ENCODE measurements around the gene OR52E5.

OR52E5 gene

GRCh38 chr11:5880329-5880728, 12.7 kb upstream of the OR52E5 start, which contains the start of gene OR52E4:
Gene OR52E4 (plus strand): TSS chr11:5880629. CDS start chr11:5884293, 3,664 bp downstream.
- H3K36me3 ChIP-seq (ENCODE audit: insufficient read depth, insufficient read length, low read length): no peaks in the 10 kb centered on the region
- DNase-seq (ENCODE audit: low read depth, low spot score): no peak
- H3K9me3 ChIP-seq (ENCODE audit: insufficient read depth, low read length): no peaks in the 10 kb centered on the region
- H3K4me1 ChIP-seq (ENCODE audit: insufficient read depth, insufficient read length): no peaks in the 10 kb centered on the region
- no peak within 1 kb of the TSS for H3K4me3 ChIP-seq (ENCODE audit: insufficient read length, low read depth)
- no peak for TF ChIP-seq ZNF274 (IDR thresholded peaks at IDR 0.05; ENCODE audit: low read depth, low read length)
- no peak for TF ChIP-seq SUZ12 (IDR thresholded peaks at IDR 0.05; ENCODE audit: extremely low read depth, insufficient read depth, insufficient read length)
- TF ChIP-seq YY1 (IDR thresholded peaks at IDR 0.05; ENCODE audit: insufficient read depth, insufficient read length): no peak
- H3K9ac ChIP-seq (ENCODE audit: insufficient read length, low read depth): no peak within 1 kb of the TSS
- H3K27me3 ChIP-seq (ENCODE audit: insufficient read depth, insufficient read length): no peaks in the 10 kb centered on the region

GRCh38 chr11:5881756-5882155, 11.3 kb upstream of the OR52E5 start:
- no peak for DNase-seq (ENCODE audit: low read depth, low spot score)
- H3K4me1 ChIP-seq (ENCODE audit: insufficient read depth, insufficient read length): no peaks in the 10 kb centered on the region

GRCh38 chr11:5887172-5887571, 5.8 kb upstream of the OR52E5 start:
- H3K27me3 ChIP-seq (ENCODE audit: insufficient read depth, insufficient read length): no peaks in the 10 kb centered on the region
- TF ChIP-seq YY1 (IDR thresholded peaks at IDR 0.05; ENCODE audit: insufficient read depth, insufficient read length): no peak
- no peak for TF ChIP-seq ZNF274 (IDR thresholded peaks at IDR 0.05; ENCODE audit: low read depth, low read length)
- TF ChIP-seq SUZ12 (IDR thresholded peaks at IDR 0.05; ENCODE audit: extremely low read depth, insufficient read depth, insufficient read length): no peak

More at GRCh38 chr11:5881756-5882155, 11.3 kb upstream of the OR52E5 start:
- Histone ChIP-seq H3K27me3 (ENCODE audit: insufficient read depth, insufficient read length) (no peaks in the 10 kb centered on the region), H3K4me3 (ENCODE audit: insufficient read length, low read depth) (no peak overlapping the region), H3K9me3 (ENCODE audit: insufficient read depth, low read length) (no peaks in the 10 kb centered on the region), H3K36me3 (ENCODE audit: insufficient read depth, insufficient read length, low read length) (no peaks in the 10 kb centered on the region), H3K9ac (ENCODE audit: insufficient read length, low read depth) (no peak overlapping the region)
- TF ChIP-seq ZNF274 (IDR thresholded peaks at IDR 0.05; ENCODE audit: low read depth, low read length) (no peak), YY1 (IDR thresholded peaks at IDR 0.05; ENCODE audit: insufficient read depth, insufficient read length) (no peak), SUZ12 (IDR thresholded peaks at IDR 0.05; ENCODE audit: extremely low read depth, insufficient read depth, insufficient read length) (no peak)

GRCh38 chr11:5887661-5888060, 5.3 kb upstream of the OR52E5 start:
- no peak for DNase-seq (ENCODE audit: low read depth, low spot score)
- H3K9me3 ChIP-seq (ENCODE audit: insufficient read depth, low read length): no peaks in the 10 kb centered on the region
- no peaks in the 10 kb centered on the region for H3K27me3 ChIP-seq (ENCODE audit: insufficient read depth, insufficient read length)
- no peak overlapping the region for H3K9ac ChIP-seq (ENCODE audit: insufficient read length, low read depth)
- H3K4me1 ChIP-seq (ENCODE audit: insufficient read depth, insufficient read length): no peaks in the 10 kb centered on the region
- H3K4me3 ChIP-seq (ENCODE audit: insufficient read length, low read depth): no peak overlapping the region
- no peaks in the 10 kb centered on the region for H3K36me3 ChIP-seq (ENCODE audit: insufficient read depth, insufficient read length, low read length)
- TF ChIP-seq SUZ12 (IDR thresholded peaks at IDR 0.05; ENCODE audit: extremely low read depth, insufficient read depth, insufficient read length) (no peak), ZNF274 (IDR thresholded peaks at IDR 0.05; ENCODE audit: low read depth, low read length) (no peak), YY1 (IDR thresholded peaks at IDR 0.05; ENCODE audit: insufficient read depth, insufficient read length) (no peak)

More at GRCh38 chr11:5887172-5887571, 5.8 kb upstream of the OR52E5 start:
- H3K4me3 ChIP-seq (ENCODE audit: insufficient read length, low read depth): no peak overlapping the region
- H3K4me1 ChIP-seq (ENCODE audit: insufficient read depth, insufficient read length): no peaks in the 10 kb centered on the region
- DNase-seq (ENCODE audit: low read depth, low spot score): no peak
- no peaks in the 10 kb centered on the region for H3K9me3 ChIP-seq (ENCODE audit: insufficient read depth, low read length)
- no peak overlapping the region for H3K9ac ChIP-seq (ENCODE audit: insufficient read length, low read depth)
- no peaks in the 10 kb centered on the region for H3K36me3 ChIP-seq (ENCODE audit: insufficient read depth, insufficient read length, low read length)

GRCh38 chr11:5891216-5891800, 1.7 kb upstream of the OR52E5 start:
- Histone ChIP-seq H3K4me1 (ENCODE audit: insufficient read depth, insufficient read length) (no peaks in the 10 kb centered on the region), H3K9me3 (ENCODE audit: insufficient read depth, low read length) (no peaks in the 10 kb centered on the region), H3K4me3 (ENCODE audit: insufficient read length, low read depth) (no peak overlapping the region), H3K27me3 (ENCODE audit: insufficient read depth, insufficient read length) (no peaks in the 10 kb centered on the region), H3K9ac (ENCODE audit: insufficient read length, low read depth) (no peak overlapping the region), H3K36me3 (ENCODE audit: insufficient read depth, insufficient read length, low read length) (no peaks in the 10 kb centered on the region)
- TF ChIP-seq ZNF274 (IDR thresholded peaks at IDR 0.05; ENCODE audit: low read depth, low read length) (no peak), YY1 (IDR thresholded peaks at IDR 0.05; ENCODE audit: insufficient read depth, insufficient read length) (no peak), SUZ12 (IDR thresholded peaks at IDR 0.05; ENCODE audit: extremely low read depth, insufficient read depth, insufficient read length) (no peak)
- DNase-seq (ENCODE audit: low read depth, low spot score): no peak

GRCh38 chr11:5899534-5899933, 6.5 kb downstream of the OR52E5 start:
- Histone ChIP-seq H3K4me1 (ENCODE audit: insufficient read depth, insufficient read length) (no peaks in the 10 kb centered on the region), H3K36me3 (ENCODE audit: insufficient read depth, insufficient read length, low read length) (no peaks in the 10 kb centered on the region), H3K9ac (ENCODE audit: insufficient read length, low read depth) (no peak overlapping the region), H3K4me3 (ENCODE audit: insufficient read length, low read depth) (no peak overlapping the region), H3K9me3 (ENCODE audit: insufficient read depth, low read length) (no peaks in the 10 kb centered on the region), H3K27me3 (ENCODE audit: insufficient read depth, insufficient read length) (no peaks in the 10 kb centered on the region)
- DNase-seq (ENCODE audit: low read depth, low spot score): peak; percentile 11
- TF ChIP-seq SUZ12 (IDR thresholded peaks at IDR 0.05; ENCODE audit: extremely low read depth, insufficient read depth, insufficient read length): no peak
- TF ChIP-seq ZNF274 (IDR thresholded peaks at IDR 0.05; ENCODE audit: low read depth, low read length): no peak
- TF ChIP-seq YY1 (IDR thresholded peaks at IDR 0.05; ENCODE audit: insufficient read depth, insufficient read length): no peak

- Histone ChIP-seq H3K9ac (ENCODE audit: insufficient read length, low read depth) (no peak overlapping the region), H3K9me3 (ENCODE audit: insufficient read depth, low read length) (peaks cover 9% of the 10 kb centered on the region; the same call in 1 of the 2 replicates), H3K27me3 (ENCODE audit: insufficient read depth, insufficient read length) (no peaks in the 10 kb centered on the region), H3K36me3 (ENCODE audit: insufficient read depth, insufficient read length, low read length) (no peaks in the 10 kb centered on the region), H3K4me1 (ENCODE audit: insufficient read depth, insufficient read length) (no peaks in the 10 kb centered on the region), H3K4me3 (ENCODE audit: insufficient read length, low read depth) (no peak overlapping the region)
- no peak for DNase-seq (ENCODE audit: low read depth, low spot score)
- TF ChIP-seq ZNF274 (IDR thresholded peaks at IDR 0.05; ENCODE audit: low read depth, low read length): no peak
- TF ChIP-seq YY1 (IDR thresholded peaks at IDR 0.05; ENCODE audit: insufficient read depth, insufficient read length): no peak
- no peak for TF ChIP-seq SUZ12 (IDR thresholded peaks at IDR 0.05; ENCODE audit: extremely low read depth, insufficient read depth, insufficient read length)
These were observed 17.5 kb downstream of the OR52E5 start for GRCh38 chr11:5910540-5910939.

All from NT2/D1 (cell line).